ENCODE data around the gene AFF3.

The AFF3 gene

GRCh38 chr2:100018341-100019193, 123.8 kb downstream of the AFF3 start:
- no peak for TF ChIP-seq CTCF (IDR thresholded peaks at IDR 0.05)

GRCh38 chr2:100017633-100018032, 124.8 kb downstream of the AFF3 start:
- TF ChIP-seq CTCF (IDR thresholded peaks at IDR 0.05), result no peak

GRCh38 chr2:100016756-100017155, 125.6 kb downstream of the AFF3 start:
- TF ChIP-seq CTCF (IDR thresholded peaks at IDR 0.05), result no peak

- no peak for TF ChIP-seq CTCF (IDR thresholded peaks at IDR 0.05)
Observed at GRCh38 chr2:100015849-100016248, 126.5 kb downstream of the AFF3 start.

- no peak for TF ChIP-seq CTCF (IDR thresholded peaks at IDR 0.05)
Observed at GRCh38 chr2:100013892-100014677, 128.3 kb downstream of the AFF3 start.

GRCh38 chr2:100012561-100012960, 129.8 kb downstream of the AFF3 start:
- TF ChIP-seq CTCF (IDR thresholded peaks at IDR 0.05), result no peak

GRCh38 chr2:100011272-100011731, 131.1 kb downstream of the AFF3 start:
- no peak for TF ChIP-seq CTCF (IDR thresholded peaks at IDR 0.05)

All from LNCAP (cell line).